KMS-11 (cell line): ENCODE results near the gene HPCAL1.

ENCODE experiments used
- H2AFZ ChIP-seq: fragments of 200-600 bp; sonication (generic); 2 replicates; pipeline ENCODE4 v1.6.1; 2016; ENCODE audit warnings: antibody characterized with exemption, mixed run types, low read depth
- H3K27ac ChIP-seq: fragments of 200-600 bp; sonication (generic); 2 replicates; pipeline ENCODE4 v1.6.1; 2016; ENCODE audit warnings: mild to moderate bottlenecking, mixed run types
- H3K27me3 ChIP-seq: fragments of 200-600 bp; sonication (generic); 2 replicates; pipeline ENCODE4 v1.6.1; 2017; ENCODE audit warnings: mild to moderate bottlenecking, low read depth, mixed run types, moderate library complexity; ENCODE audit not compliant: insufficient read depth
- H3K36me3 ChIP-seq: fragments of 200-600 bp; sonication (generic); 2 replicates; pipeline ENCODE4 v1.6.1; 2017; ENCODE audit warnings: mild to moderate bottlenecking, mixed run types; ENCODE audit not compliant: insufficient read depth
- H3K4me1 ChIP-seq: fragments of 200-600 bp; sonication (generic); 2 replicates; pipeline ENCODE4 v1.6.1; 2016; ENCODE audit warnings: mild to moderate bottlenecking, low read depth, mixed run types; ENCODE audit not compliant: poor library complexity, severe bottlenecking
- H3K4me2 ChIP-seq: fragments of 200-600 bp; sonication (generic); 2 replicates; pipeline ENCODE4 v1.7.0; 2016; ENCODE audit warnings: mild to moderate bottlenecking, mixed run types
- H3K4me3 ChIP-seq: fragments of 200-600 bp; sonication (generic); IDR thresholded peaks from 2 replicates; pipeline ENCODE4 v1.6.1; 2017; ENCODE audit warnings: low read depth, low read length, mixed read lengths; ENCODE audit not compliant: insufficient read depth
- H3K79me2 ChIP-seq: fragments of 200-600 bp; sonication (generic); 2 replicates; pipeline ENCODE4 v1.6.1; 2016; ENCODE audit warnings: low read depth, mixed run types; ENCODE audit not compliant: insufficient read depth
- H3K9ac ChIP-seq: fragments of 200-600 bp; sonication (generic); 2 replicates; pipeline ENCODE4 v1.6.1; 2016; ENCODE audit warnings: mild to moderate bottlenecking, mixed run types
- H4K20me1 ChIP-seq: fragments of 200-600 bp; sonication (generic); 2 replicates; pipeline ENCODE4 v1.6.1; 2016; ENCODE audit warnings: mild to moderate bottlenecking, mixed run types; ENCODE audit not compliant: insufficient read depth
- TF ChIP-seq, protein P1 (sequence below): fragments of 200-600 bp; sonication (generic); conservative IDR thresholded peaks from 2 replicates; pipeline ENCODE4 v1.6.1; 2017; ENCODE audit warnings: low read depth, mild to moderate bottlenecking, antibody characterized with exemption, low read length, moderate library complexity, mixed read lengths

HPCAL1 gene

GRCh38 chr2:10362898-10363454, 60.3 kb downstream of the HPCAL1 start:
- no peaks in the 10 kb centered on the region for H3K4me1 ChIP-seq

GRCh38 chr2:10363861-10364610, 61.3 kb downstream of the HPCAL1 start:
- TF ChIP-seq, protein P1, sequence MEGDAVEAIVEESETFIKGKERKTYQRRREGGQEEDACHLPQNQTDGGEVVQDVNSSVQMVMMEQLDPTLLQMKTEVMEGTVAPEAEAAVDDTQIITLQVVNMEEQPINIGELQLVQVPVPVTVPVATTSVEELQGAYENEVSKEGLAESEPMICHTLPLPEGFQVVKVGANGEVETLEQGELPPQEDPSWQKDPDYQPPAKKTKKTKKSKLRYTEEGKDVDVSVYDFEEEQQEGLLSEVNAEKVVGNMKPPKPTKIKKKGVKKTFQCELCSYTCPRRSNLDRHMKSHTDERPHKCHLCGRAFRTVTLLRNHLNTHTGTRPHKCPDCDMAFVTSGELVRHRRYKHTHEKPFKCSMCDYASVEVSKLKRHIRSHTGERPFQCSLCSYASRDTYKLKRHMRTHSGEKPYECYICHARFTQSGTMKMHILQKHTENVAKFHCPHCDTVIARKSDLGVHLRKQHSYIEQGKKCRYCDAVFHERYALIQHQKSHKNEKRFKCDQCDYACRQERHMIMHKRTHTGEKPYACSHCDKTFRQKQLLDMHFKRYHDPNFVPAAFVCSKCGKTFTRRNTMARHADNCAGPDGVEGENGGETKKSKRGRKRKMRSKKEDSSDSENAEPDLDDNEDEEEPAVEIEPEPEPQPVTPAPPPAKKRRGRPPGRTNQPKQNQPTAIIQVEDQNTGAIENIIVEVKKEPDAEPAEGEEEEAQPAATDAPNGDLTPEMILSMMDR: no peak
- Histone ChIP-seq H3K4me2 (no peak overlapping the region), H3K79me2 (no peaks in the 10 kb centered on the region), H3K9ac (no peak overlapping the region), H3K36me3 (no peaks in the 10 kb centered on the region), H4K20me1 (no peaks in the 10 kb centered on the region), H2AFZ (no peak overlapping the region), H3K27ac (no peak overlapping the region), H3K4me3 (no peak overlapping the region), H3K27me3 (no peaks in the 10 kb centered on the region), H3K4me1 (no peaks in the 10 kb centered on the region)

More at GRCh38 chr2:10362898-10363454, 60.3 kb downstream of the HPCAL1 start:
- TF ChIP-seq, protein P1: no peak
- Histone ChIP-seq H3K4me3 (no peak overlapping the region), H3K9ac (no peak overlapping the region), H3K36me3 (no peaks in the 10 kb centered on the region), H4K20me1 (no peaks in the 10 kb centered on the region), H3K27ac (no peak overlapping the region), H3K27me3 (no peaks in the 10 kb centered on the region), H3K4me2 (no peak overlapping the region), H2AFZ (no peak overlapping the region), H3K79me2 (no peaks in the 10 kb centered on the region)

DNA sequence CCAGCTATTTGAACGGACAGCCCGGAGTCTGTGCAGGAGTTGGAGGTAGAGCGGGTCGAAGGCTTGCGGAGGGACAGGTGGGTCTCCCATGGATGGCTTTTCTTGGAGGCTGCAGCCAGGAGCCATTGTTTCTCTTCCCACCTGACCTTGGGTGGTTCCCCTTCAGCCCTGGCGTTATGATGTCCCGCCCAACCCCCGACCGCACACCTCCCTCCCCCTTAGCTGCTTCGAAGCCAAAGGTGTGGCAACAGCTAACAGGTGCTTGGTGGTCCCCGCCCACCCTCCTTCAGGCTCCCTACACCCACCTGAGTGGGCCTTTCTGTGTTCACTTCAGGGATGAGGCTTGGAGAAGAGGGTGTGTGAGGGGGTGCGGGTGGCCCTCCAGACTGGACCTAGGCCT, 62.7 kb downstream of the HPCAL1 start:
- Histone ChIP-seq H3K36me3 (no peaks in the 10 kb centered on the region), H3K27me3 (no peaks in the 10 kb centered on the region), H3K9ac (no peak overlapping the region), H2AFZ (no peak overlapping the region), H3K4me3 (no peak overlapping the region), H4K20me1 (no peaks in the 10 kb centered on the region), H3K79me2 (no peaks in the 10 kb centered on the region), H3K4me2 (no peak overlapping the region), H3K4me1 (no peaks in the 10 kb centered on the region), H3K27ac (no peak overlapping the region)
- TF ChIP-seq, protein P1: no peak

DNA sequence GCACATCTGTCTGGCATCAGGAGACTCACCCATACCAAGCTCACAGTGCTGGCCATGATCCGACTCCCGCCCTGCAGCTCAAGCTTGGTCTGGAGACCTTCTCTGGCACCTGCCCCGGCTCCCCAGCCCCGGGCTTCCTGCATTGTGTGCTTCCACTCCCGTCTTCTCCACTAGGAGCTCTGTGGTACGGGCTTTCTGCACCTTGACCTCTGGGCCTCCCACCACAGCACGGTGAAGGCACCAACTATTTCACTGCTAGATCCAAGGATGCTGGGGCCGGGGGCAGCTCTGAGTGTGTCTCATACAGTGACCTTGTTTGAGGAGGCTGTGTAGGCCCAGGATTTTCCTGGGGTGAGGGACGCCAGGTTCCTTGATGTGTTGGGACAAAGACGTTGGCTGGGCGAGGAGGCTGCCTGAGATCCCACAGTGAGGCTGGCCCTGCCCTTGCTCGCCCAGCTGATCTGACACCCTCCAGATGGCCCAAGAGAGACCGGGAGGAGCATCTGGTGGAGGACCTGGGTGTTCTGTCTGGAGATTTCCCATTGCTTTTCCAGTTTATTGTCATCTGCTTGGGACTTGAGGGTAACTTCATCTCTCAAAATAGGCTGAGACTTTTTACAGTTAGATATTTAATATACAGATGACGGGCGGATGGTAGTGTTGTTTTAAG, 64.0 kb downstream of the HPCAL1 start:
- Histone ChIP-seq H3K9ac (no peak overlapping the region), H3K36me3 (no peaks in the 10 kb centered on the region), H3K79me2 (no peaks in the 10 kb centered on the region), H3K27ac (no peak overlapping the region), H3K4me2 (no peak overlapping the region), H4K20me1 (no peaks in the 10 kb centered on the region), H3K27me3 (no peaks in the 10 kb centered on the region), H2AFZ (no peak overlapping the region), H3K4me1 (no peaks in the 10 kb centered on the region), H3K4me3 (no peak overlapping the region)
- TF ChIP-seq, protein P1: no peak
